Limb (tissue), 2 donors: Measurements from ENCODE around the gene NCAPH2.
"Not testable (repeated sequence)": the region's sequence is repeated elsewhere in the genome, so short reads cannot be mapped to it uniquely, and the experiment has no call there.

Source experiments
- DNase-seq, 2 donors: peaks; one replicate each; pipeline ENCODE4 v3.0.0-alpha.2; 2016; ENCODE audit errors: extremely low spot score in 2 of 2

Gene NCAPH2

GRCh38 chr22:50529416-50529896 is 21.4 kb downstream of the NCAPH2 start:
- DNase-seq = peak in 1 of 2 donors; percentile 56

GRCh38 chr22:50529897-50530579 is 22.0 kb downstream of the NCAPH2 start, which contains the start of gene TYMP:
TYMP (minus strand) TSS chr22:50530012; CDS start chr22:50529709, 303 bp downstream.
- peak; percentile 49 to 66 for DNase-seq

- DNase-seq = no peak
Measured at GRCh38 chr22:50530580-50530876, 22.5 kb downstream of the NCAPH2 start.

DNA sequence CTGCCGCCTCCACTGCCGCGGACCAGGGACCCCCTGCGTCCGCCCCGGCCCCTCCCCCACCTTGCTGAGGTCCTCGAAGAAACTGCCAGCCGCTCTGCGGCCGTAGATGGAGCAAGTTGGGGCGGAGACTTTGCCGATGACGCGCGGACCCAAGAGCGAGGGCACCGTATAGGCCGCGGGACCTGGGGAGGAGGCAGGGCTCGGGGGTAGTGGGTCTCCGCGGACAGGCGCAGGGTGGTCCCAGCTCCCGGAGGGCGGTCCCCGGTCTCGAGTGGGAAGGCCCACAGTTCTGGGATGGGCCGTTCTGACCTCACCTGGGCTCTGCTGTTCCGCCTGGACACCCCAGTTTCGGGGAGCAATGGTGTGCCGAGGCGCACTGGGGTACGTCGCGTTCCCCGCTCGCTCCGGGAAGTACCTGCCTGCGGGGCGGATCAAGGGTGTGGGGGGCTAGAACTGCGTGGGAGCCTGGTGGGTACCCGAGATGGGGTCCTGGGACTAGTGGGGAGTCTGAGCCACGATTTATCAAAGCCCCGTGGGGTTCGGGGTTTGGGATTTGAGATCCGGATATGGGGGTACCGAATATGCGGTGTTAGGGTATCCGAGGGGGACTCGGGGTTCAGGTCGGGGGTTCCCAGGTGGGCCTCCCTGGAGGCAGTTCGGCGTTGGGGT is 23.0 kb downstream of the NCAPH2 start:
- DNase-seq = peak in 1 of 2 donors; percentile 75

GRCh38 chr22:50531546-50531961 is 23.5 kb downstream of the NCAPH2 start:
- DNase-seq = peak in 1 of 2 donors; percentile 61

GRCh38 chr22:50531962-50532674 is 24.1 kb downstream of the NCAPH2 start:
- DNase-seq = peak in 1 of 2 donors; percentile 78

DNA sequence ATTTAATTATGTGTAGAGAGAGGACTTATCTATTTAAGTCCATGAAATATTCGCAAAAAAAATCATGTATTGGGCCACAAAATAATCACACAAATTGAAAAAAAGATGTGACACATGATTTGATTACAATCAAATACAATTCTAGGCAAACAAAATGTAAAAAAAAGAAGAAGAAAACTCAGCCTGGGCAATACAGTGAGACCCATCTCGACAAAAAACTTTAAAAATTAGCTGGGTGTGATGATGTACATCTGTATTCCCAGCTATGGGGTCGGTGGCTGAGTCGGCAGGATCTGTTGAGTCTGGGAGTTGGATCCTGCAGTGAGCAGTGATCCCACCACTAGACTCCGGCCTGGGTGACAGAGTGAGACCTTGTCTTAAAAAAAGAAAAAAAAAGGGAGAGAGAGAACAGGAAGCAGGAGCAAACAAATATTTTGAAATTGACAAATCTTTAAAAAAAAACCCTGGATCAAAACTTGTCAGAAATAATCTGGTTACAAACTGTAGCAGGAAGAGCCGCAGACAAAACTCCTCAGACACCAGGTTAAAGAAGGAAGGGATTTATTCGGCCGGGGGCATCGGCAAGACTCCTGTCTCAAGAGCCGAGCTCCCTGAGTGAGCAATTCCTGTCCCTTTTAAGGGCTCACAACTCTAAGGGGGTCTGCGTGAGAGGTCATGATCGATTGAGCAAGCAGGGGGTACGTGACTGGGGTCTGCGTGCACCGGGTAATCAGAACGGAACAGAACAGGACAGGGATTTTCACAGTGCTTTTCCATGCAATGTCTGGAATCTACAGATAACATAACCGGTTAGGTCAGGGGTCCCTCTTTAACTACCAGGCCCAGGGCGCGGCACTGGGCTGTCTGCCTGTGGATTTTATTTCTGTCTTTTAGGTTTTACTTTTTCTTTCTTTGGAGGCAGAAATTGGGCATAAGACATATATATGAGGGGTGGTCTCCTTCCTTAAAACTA is 25.1 kb downstream of the NCAPH2 start:
- no peak for DNase-seq

DNA sequence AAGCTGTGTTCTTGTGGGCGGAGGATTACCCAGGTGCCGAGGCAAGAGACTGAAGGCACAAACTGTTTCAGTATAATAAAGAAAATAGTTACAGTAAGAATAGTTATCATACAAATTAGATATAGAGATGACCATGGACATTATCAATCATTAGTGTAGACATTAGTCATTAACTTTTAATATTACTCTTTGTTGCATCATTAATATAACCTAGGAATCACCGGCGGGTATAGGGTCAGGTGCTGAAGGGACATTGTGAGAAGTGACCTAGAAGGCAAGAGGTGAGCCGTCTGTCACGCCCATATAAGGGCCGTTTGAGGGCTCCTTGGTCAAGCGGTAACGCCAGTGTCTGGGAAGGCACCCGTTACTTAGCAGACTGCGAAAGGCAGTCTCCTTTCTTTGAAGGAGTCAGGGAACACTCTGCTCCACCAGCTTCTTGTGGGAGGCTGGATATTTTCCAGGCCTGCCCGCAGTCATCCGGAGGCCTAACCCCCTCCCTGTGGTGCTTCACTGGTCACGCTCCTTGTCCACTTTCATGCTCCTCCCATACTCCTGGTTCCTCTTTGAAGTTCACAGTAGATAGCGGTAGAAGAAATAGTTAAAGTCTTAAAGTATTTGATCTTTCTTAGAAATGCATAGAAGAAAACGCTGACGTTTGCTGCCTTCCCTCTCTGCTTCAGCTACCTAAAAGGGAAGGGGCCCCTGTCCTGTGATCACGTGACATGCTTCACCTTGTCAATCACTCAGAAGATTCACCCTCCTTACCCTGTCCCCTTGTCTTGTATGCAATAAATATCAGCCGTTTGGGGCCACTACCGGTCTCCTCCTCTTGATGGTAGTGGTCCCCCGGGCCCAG is 26.1 kb downstream of the NCAPH2 start:
- DNase-seq = not testable (repeated sequence)

DNA sequence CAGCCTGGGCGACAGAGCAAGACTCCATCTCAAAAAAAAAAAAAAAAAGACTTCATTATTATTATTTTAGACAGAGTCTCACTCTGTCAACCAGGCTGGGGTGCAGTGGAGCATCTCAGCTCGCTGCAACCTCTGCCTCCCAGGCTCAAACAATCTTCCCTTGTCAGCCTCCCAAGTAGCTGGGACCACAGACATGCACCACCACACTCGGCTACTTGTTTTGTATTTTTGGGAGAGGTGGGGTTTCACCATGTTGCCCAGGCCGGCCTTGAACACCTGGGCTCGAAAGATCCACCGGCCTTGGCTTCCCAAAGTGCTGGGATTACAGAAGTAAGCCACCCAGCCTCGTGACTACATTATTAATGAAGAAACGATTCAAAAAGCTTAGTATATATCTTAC is 27.1 kb downstream of the NCAPH2 start:
- DNase-seq = no peak

DNA sequence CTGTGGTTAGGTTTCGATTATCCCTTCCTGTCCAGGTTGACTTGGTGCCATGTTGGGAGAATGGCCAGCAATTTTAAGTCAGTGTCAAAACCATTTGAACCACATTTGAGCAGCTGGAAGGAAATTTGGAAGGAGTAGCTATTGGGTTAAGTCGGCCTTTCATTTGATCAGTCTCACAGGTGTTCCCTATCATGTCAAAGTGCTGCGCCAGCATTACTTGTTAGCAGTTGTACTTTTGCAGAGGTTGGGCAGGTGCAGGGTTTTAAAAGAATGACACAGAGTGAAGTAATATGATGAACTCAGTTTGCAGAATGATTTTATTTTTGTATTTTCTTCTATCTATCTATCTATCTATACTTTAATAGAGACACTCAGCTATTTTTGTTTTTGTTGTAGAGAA is 28.2 kb downstream of the NCAPH2 start:
- DNase-seq = no peak

DNA sequence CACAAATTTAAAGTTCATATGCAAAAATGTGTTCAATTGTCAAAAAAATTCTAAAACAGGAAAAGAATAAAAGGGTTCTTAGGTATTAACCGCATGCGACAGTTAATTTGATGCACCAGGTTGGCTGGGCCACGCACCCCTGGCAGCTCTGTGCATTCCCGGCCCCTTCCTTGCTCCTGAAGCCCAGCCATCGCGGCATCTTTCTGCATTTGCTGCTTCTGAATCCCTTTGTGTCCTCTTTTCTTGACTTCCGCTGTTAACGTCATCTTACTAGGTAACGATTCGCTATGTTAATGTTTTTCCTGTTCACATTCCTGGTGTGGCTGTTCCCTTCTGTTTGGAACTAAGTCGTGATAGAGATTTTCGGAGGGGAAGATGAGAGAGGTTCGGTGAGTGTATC is 29.7 kb downstream of the NCAPH2 start:
- no peak for DNase-seq

- no peak for DNase-seq
Measured at GRCh38 chr22:50540381-50540780, 32.4 kb downstream of the NCAPH2 start.

GRCh38 chr22:50541667-50542026 is 33.6 kb downstream of the NCAPH2 start:
- not testable (repeated sequence) for DNase-seq

- DNase-seq = no peak
Measured at GRCh38 chr22:50542416-50542927, 34.4 kb downstream of the NCAPH2 start.

DNA sequence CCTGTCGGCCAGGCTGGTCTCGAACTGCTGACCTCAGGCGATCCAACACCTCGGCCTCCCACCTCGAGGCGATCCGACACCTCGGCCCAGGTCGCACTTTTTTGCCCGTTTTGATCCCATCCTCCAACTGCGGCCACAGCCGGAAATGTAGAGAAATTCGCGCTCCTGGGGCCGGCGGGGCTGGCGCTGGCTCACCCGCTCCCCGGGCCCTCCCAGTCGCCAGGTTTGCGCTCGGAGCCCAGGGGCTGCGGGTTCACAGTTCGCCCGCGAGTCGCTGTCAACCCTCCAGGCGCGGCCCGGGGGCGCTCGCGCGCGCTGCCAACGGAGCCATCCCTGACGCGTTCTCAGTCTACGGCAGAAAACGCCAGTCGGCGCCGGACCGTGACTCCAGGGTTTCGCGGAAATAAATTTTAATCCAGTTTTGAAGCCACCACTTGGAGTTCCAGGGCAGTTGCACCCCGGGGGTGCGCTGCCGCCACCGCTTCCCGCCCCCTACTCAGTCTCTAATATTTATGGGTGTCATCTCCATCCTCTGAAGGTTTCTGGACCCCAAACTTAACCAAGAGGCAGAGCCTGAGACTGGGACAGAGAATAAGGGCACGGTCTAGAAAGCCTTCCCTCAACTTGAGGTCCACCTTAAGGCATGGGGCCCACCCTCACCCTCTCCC is 36.2 kb downstream of the NCAPH2 start:
- DNase-seq = peak in 1 of 2 donors; percentile 77

DNA sequence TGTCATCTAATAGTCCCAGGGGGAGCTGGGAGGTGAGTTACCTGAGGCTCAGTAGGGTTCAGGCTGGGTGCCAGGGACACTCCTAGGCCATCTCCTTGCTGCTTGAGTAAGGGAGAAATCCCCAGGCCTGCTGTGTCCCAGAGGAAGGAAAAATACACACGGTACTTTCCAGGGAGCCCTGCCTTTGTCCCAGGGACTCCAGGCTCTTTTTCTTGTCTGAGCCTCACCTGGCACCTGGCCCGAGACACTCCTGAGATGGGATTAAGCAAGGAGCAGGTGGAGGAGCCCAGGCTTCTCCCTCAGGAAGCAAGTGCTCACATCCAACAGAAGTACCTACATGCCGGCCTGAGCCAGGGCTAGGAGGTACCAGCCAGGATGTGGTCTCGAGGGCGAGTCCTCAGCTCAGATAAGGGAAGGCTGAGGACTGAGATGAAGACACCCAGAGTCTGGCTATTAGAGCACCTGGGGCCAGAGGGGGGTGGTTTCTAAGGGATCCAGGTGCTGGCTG is 36.8 kb downstream of the NCAPH2 start:
- DNase-seq = no peak

GRCh38 chr22:50545522-50546325 is 37.7 kb downstream of the NCAPH2 start, which contains the start of gene KLHDC7B:
KLHDC7B (plus strand) TSS chr22:50545899; CDS start chr22:50546244, 345 bp downstream.
- DNase-seq = peak in 1 of 2 donors; percentile 23
